K562 (cell line): Measurements from ENCODE around the gene TEKT4.

ENCODE experiments used
- ATF7 ChIP-seq: fragments of 450-650 bp; IDR thresholded peaks from 2 replicates; pipeline ENCODE4 v1.7.1; 2014; ENCODE audit warnings: mild to moderate bottlenecking, moderate library complexity
- CHD2 ChIP-seq: IDR thresholded peaks from 2 replicates; pipeline ENCODE4 v1.6.1; 2011; ENCODE audit warnings: low read depth, low read length
- MYNN ChIP-seq, 2 experiments: sonication (generic); formaldehyde crosslinking in 1 of 2; IDR thresholded peaks; 2 replicates each; pipeline versions ENCODE4 v1.5.0 to v1.6.1; 2016 to 2020; ENCODE audit warnings: antibody characterized with exemption in 1 of 2, missing genetic modification reagents in 1 of 2
- NR0B1 ChIP-seq: fragments of 450-650 bp; IDR thresholded peaks from one replicate; pipeline ENCODE4 v1.6.1; 2018; ENCODE audit warnings: mild to moderate bottlenecking, moderate library complexity; ENCODE audit not compliant: partially characterized antibody
- POLR2A ChIP-seq: fragments of 450-650 bp; conservative IDR thresholded peaks from 2 replicates; pipeline ENCODE4 v1.6.1; 2016
- ZNF212 ChIP-seq: fragments of 450-650 bp; formaldehyde crosslinking; IDR thresholded peaks from 2 replicates; pipeline ENCODE4 v1.4.0; 2020; ENCODE audit warnings: mild to moderate bottlenecking
- TF ChIP-seq, protein P1 (sequence below): sonication (generic); formaldehyde crosslinking; IDR thresholded peaks from 2 replicates; pipeline ENCODE4 v1.8.0; 2022; ENCODE audit warnings: mild to moderate bottlenecking, missing genetic modification reagents

GRCh38 chr2:94872676-94873361 is 1.6 kb downstream of the TEKT4 start:
- no peak for TF ChIP-seq MYNN (IDR thresholded peaks at IDR 0.05)
- TF ChIP-seq MYNN (CRISPR knock-in tag; IDR thresholded peaks at IDR 0.05): no peak
- TF ChIP-seq ATF7: no peak
- TF ChIP-seq ZNF212 (CRISPR knock-in tag): no peak
- TF ChIP-seq, protein P1, sequence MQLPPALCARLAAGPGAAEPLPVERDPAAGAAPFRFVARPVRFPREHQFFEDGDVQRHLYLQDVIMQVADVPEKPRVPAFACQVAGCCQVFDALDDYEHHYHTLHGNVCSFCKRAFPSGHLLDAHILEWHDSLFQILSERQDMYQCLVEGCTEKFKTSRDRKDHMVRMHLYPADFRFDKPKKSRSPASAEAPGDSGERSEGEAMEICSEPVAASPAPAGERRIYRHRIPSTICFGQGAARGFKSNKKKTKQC (CRISPR knock-in tag): no peak
- no peak for TF ChIP-seq CHD2
- TF ChIP-seq NR0B1: no peak
- TF ChIP-seq POLR2A: no peak
